Raji (cell line): Measurements from ENCODE around the gene CLEC4M.

Source experiments
- POLR2A ChIP-seq: IDR thresholded peaks from 2 replicates; pipeline ENCODE4 v1.6.1; 2011; ENCODE audit warnings: low read depth, low read length, control low read depth; ENCODE audit not compliant: insufficient read depth

CLEC4M gene

GRCh38 chr19:7817801-7818200, 54.8 kb downstream of the CLEC4M start:
- TF ChIP-seq POLR2A = no peak

GRCh38 chr19:7818806-7819205, 55.8 kb downstream of the CLEC4M start:
- no peak for TF ChIP-seq POLR2A
